ENCODE data around the gene RGS8. TPM values are rescaled to one million over a fixed set of nuclear protein-coding genes. Genes with fewer than 3 reads are reported as not detected.

Gene RGS8
- polyA plus RNA-seq, 1 donor from 2014 or later: 8.3 TPM

DNA sequence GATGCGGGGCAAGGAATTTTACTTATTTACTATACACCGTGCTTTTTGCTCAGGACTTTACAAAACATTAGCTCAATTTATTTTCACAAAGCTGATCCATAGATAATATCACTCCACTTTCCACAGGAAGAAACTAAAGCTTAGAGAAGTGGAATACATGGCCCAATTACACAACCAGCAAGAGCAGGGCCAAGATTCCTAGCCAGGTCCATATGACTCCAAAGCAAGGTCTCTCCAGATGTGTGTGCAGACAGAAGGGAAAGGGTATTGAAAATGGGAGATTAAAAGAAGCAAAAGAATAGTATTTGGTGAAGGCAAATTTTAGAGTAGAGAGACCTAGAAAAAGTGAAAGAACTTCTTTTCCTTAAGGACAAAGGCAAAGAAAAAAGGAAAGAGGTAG, 30.4 kb downstream of the RGS8 start:
- TF ChIP-seq EZH2 (IDR thresholded peaks at IDR 0.05; ENCODE audit: borderline replicate concordance, insufficient read depth, low read length, poor library complexity, severe bottlenecking): no peak
- TF ChIP-seq SMC3 (conservative IDR thresholded peaks at IDR 0.05; ENCODE audit: poor library complexity): no peak
- no peak for TF ChIP-seq EP300 (conservative IDR thresholded peaks at IDR 0.05; ENCODE audit: poor library complexity, severe bottlenecking)
- TF ChIP-seq MXI1 (conservative IDR thresholded peaks at IDR 0.05; ENCODE audit: poor library complexity, severe bottlenecking): no peak
- TF ChIP-seq, protein P1, sequence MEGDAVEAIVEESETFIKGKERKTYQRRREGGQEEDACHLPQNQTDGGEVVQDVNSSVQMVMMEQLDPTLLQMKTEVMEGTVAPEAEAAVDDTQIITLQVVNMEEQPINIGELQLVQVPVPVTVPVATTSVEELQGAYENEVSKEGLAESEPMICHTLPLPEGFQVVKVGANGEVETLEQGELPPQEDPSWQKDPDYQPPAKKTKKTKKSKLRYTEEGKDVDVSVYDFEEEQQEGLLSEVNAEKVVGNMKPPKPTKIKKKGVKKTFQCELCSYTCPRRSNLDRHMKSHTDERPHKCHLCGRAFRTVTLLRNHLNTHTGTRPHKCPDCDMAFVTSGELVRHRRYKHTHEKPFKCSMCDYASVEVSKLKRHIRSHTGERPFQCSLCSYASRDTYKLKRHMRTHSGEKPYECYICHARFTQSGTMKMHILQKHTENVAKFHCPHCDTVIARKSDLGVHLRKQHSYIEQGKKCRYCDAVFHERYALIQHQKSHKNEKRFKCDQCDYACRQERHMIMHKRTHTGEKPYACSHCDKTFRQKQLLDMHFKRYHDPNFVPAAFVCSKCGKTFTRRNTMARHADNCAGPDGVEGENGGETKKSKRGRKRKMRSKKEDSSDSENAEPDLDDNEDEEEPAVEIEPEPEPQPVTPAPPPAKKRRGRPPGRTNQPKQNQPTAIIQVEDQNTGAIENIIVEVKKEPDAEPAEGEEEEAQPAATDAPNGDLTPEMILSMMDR (IDR thresholded peaks at IDR 0.05; ENCODE audit: poor library complexity, severe bottlenecking): no peak
- no peak overlapping the region for H3K4me3 ChIP-seq (ENCODE audit: low read length)
- H2AFZ ChIP-seq (ENCODE audit: low read depth, low read length): no peak overlapping the region
- no peaks in the 10 kb centered on the region for H3K27me3 ChIP-seq (ENCODE audit: insufficient read depth, low read depth, low read length)
- H3K9ac ChIP-seq (ENCODE audit: low read length): no peak overlapping the region
- no peaks in the 10 kb centered on the region for H3K36me3 ChIP-seq (ENCODE audit: insufficient read depth, low read length)
- H3K9me3 ChIP-seq (ENCODE audit: low read length): no peaks in the 10 kb centered on the region
- H4K20me1 ChIP-seq (ENCODE audit: insufficient read depth): no peaks in the 10 kb centered on the region
- H3K4me2 ChIP-seq (ENCODE audit: low read length): no peak overlapping the region
- H3F3A ChIP-seq (ENCODE audit: insufficient read depth, low read length, poor library complexity, severe bottlenecking): no peaks in the 10 kb centered on the region
- no peak overlapping the region for H3K27ac ChIP-seq (ENCODE audit: low read length)
- H3K9me2 ChIP-seq (ENCODE audit: insufficient read depth, low read length): no peaks in the 10 kb centered on the region
- H3K79me2 ChIP-seq (replicated peaks; ENCODE audit: insufficient read depth, low read length): no peaks in the 10 kb centered on the region

DNA sequence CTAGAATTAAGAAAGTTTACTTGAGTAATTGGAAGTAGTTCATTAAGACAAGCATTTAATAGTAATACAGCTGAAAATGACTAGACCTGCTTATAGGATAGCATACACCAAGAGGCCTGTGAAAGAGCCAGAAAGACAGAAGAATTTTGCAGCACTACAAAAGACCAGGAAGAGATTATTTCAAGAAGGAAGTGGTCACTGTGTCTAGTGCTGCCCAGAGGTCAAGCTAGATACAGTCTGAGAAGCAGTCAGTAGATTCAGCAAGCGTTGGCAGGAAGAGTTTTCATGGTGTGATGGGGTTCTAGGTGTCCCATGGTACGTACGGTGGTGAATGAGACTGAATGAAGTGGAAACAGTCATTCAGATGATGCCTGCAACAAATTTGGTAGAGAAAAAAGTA, 31.5 kb downstream of the RGS8 start:
- Histone ChIP-seq H3K4me2 (ENCODE audit: low read length) (no peak overlapping the region), H3K36me3 (ENCODE audit: insufficient read depth, low read length) (no peaks in the 10 kb centered on the region), H3K9me2 (ENCODE audit: insufficient read depth, low read length) (no peaks in the 10 kb centered on the region), H3K9me3 (ENCODE audit: low read length) (no peaks in the 10 kb centered on the region), H3K79me2 (replicated peaks; ENCODE audit: insufficient read depth, low read length) (no peaks in the 10 kb centered on the region), H3K27me3 (ENCODE audit: insufficient read depth, low read depth, low read length) (no peaks in the 10 kb centered on the region), H3K4me3 (ENCODE audit: low read length) (no peak overlapping the region), H2AFZ (ENCODE audit: low read depth, low read length) (no peak overlapping the region), H4K20me1 (ENCODE audit: insufficient read depth) (no peaks in the 10 kb centered on the region), H3K27ac (ENCODE audit: low read length) (no peak overlapping the region), H3K9ac (ENCODE audit: low read length) (no peak overlapping the region), H3F3A (ENCODE audit: insufficient read depth, low read length, poor library complexity, severe bottlenecking) (no peaks in the 10 kb centered on the region)
- no peak for TF ChIP-seq EZH2 (IDR thresholded peaks at IDR 0.05; ENCODE audit: borderline replicate concordance, insufficient read depth, low read length, poor library complexity, severe bottlenecking)
- no peak for TF ChIP-seq RAD21 (conservative IDR thresholded peaks at IDR 0.05)
- TF ChIP-seq MXI1 (conservative IDR thresholded peaks at IDR 0.05; ENCODE audit: poor library complexity, severe bottlenecking): no peak
- no peak for TF ChIP-seq EP300 (conservative IDR thresholded peaks at IDR 0.05; ENCODE audit: poor library complexity, severe bottlenecking)

DNA sequence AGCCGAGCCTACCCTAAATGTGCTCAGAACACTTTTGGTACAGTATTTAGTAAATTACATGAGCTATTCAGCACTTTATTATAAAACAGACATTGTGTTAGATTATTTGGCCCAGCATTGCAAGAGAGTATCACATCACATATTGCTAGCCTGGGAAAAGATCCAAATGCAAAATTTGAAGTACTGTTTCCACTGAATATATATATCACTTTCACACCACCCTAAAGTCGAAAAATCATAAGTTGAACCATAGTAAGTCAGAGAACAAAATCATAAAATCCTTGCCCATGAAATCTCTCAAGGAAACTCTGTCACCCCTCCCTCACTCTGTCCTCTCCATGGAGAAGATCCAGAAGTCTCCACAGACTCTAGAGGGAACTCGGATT, 33.1 kb downstream of the RGS8 start:
- H3K9ac ChIP-seq (ENCODE audit: low read length): no peak overlapping the region
- no peaks in the 10 kb centered on the region for H3K36me3 ChIP-seq (ENCODE audit: insufficient read depth, low read length)
- H4K20me1 ChIP-seq (ENCODE audit: insufficient read depth): no peaks in the 10 kb centered on the region
- H3K27ac ChIP-seq (ENCODE audit: low read length): no peak overlapping the region
- H3K27me3 ChIP-seq (ENCODE audit: insufficient read depth, low read depth, low read length): no peaks in the 10 kb centered on the region
- no peaks in the 10 kb centered on the region for H3F3A ChIP-seq (ENCODE audit: insufficient read depth, low read length, poor library complexity, severe bottlenecking)
- no peak overlapping the region for H3K4me2 ChIP-seq (ENCODE audit: low read length)
- no peak overlapping the region for H2AFZ ChIP-seq (ENCODE audit: low read depth, low read length)
- TF ChIP-seq POLR2AphosphoS5 (IDR thresholded peaks at IDR 0.05) (no peak), SMC3 (conservative IDR thresholded peaks at IDR 0.05; ENCODE audit: poor library complexity) (no peak), RAD21 (conservative IDR thresholded peaks at IDR 0.05) (no peak)
- no peaks in the 10 kb centered on the region for H3K9me2 ChIP-seq (ENCODE audit: insufficient read depth, low read length)
- H3K4me3 ChIP-seq (ENCODE audit: low read length): no peak overlapping the region
- H3K79me2 ChIP-seq (replicated peaks; ENCODE audit: insufficient read depth, low read length): no peaks in the 10 kb centered on the region
- H3K9me3 ChIP-seq (ENCODE audit: low read length): no peaks in the 10 kb centered on the region
